BLaER1 (cell line): Measurements from ENCODE around the gene TBC1D5.

Source experiments
- H3K27ac ChIP-seq: shearing (Covaris generic); formaldehyde crosslinking; 2 replicates; pipeline ENCODE4 v1.8.1; 2022
- H3K27me3 ChIP-seq: shearing (Covaris generic); formaldehyde crosslinking; 2 replicates; pipeline ENCODE4 v1.8.1; 2022
- H3K36me3 ChIP-seq: shearing (Covaris generic); formaldehyde crosslinking; 2 replicates; pipeline ENCODE4 v1.8.1; 2022
- H3K4me1 ChIP-seq: shearing (Covaris generic); formaldehyde crosslinking; 2 replicates; pipeline ENCODE4 v1.8.1; 2022
- H3K4me2 ChIP-seq: shearing (Covaris generic); formaldehyde crosslinking; 2 replicates; pipeline ENCODE4 v1.8.1; 2022
- H3K4me3 ChIP-seq: shearing (Covaris generic); formaldehyde crosslinking; 2 replicates; pipeline ENCODE4 v1.8.1; 2022
- H3K9ac ChIP-seq: shearing (Covaris generic); formaldehyde crosslinking; 2 replicates; pipeline ENCODE4 v1.8.1; 2022
- H3K9me3 ChIP-seq: shearing (Covaris generic); formaldehyde crosslinking; 2 replicates; pipeline ENCODE4 v1.8.1; 2022
- H4K20me1 ChIP-seq: shearing (Covaris generic); formaldehyde crosslinking; 2 replicates; pipeline ENCODE4 v1.8.1; 2022
- Cebpa-rat ChIP-seq: shearing (Covaris generic); IDR thresholded peaks from 2 replicates; pipeline ENCODE4 v1.8.1; 2022

TBC1D5 gene

GRCh38 chr3:17141699-17142098 is 600.7 kb downstream of the TBC1D5 start:
- Histone ChIP-seq H3K27ac (no peak overlapping the region), H3K4me3 (no peak overlapping the region), H3K27me3 (no peaks in the 10 kb centered on the region), H3K9ac (no peak overlapping the region), H3K4me2 (no peak overlapping the region), H4K20me1 (no peaks in the 10 kb centered on the region), H3K4me1 (peaks cover 6% of the 10 kb centered on the region; the same call in 1 of the 2 replicates), H3K36me3 (no peaks in the 10 kb centered on the region), H3K9me3 (no peaks in the 10 kb centered on the region)
- no peak for TF ChIP-seq Cebpa-rat

- Histone ChIP-seq H3K36me3 (no peaks in the 10 kb centered on the region), H3K9me3 (no peaks in the 10 kb centered on the region), H4K20me1 (no peaks in the 10 kb centered on the region), H3K4me1 (peaks cover 6% of the 10 kb centered on the region; the same call in 1 of the 2 replicates), H3K27me3 (no peaks in the 10 kb centered on the region), H3K9ac (no peak overlapping the region), H3K4me3 (no peak overlapping the region), H3K27ac (no peak overlapping the region), H3K4me2 (no peak overlapping the region)
- TF ChIP-seq Cebpa-rat, result no peak
Observed at GRCh38 chr3:17140670-17141505, 601.5 kb downstream of the TBC1D5 start.

- no peak overlapping the region for H3K4me3 ChIP-seq
- no peaks in the 10 kb centered on the region for H3K27me3 ChIP-seq
- peaks cover 6% of the 10 kb centered on the region; the same call in 1 of the 2 replicates for H3K4me1 ChIP-seq
- H3K9me3 ChIP-seq, result no peaks in the 10 kb centered on the region
- TF ChIP-seq Cebpa-rat, result no peak
- H3K9ac ChIP-seq, result no peak overlapping the region
- H3K27ac ChIP-seq, result no peak overlapping the region
- no peaks in the 10 kb centered on the region for H3K36me3 ChIP-seq
- H3K4me2 ChIP-seq, result no peak overlapping the region
- no peaks in the 10 kb centered on the region for H4K20me1 ChIP-seq
Observed at GRCh38 chr3:17138246-17139039, 604.0 kb downstream of the TBC1D5 start.

GRCh38 chr3:17137321-17137826 is 605.1 kb downstream of the TBC1D5 start:
- no peak for TF ChIP-seq Cebpa-rat
- Histone ChIP-seq H4K20me1 (no peaks in the 10 kb centered on the region), H3K27me3 (no peaks in the 10 kb centered on the region), H3K4me1 (peaks cover 6% of the 10 kb centered on the region; the same call in 1 of the 2 replicates), H3K9me3 (no peaks in the 10 kb centered on the region), H3K9ac (no peak overlapping the region), H3K27ac (no peak overlapping the region), H3K36me3 (no peaks in the 10 kb centered on the region), H3K4me3 (no peak overlapping the region), H3K4me2 (no peak overlapping the region)

- no peaks in the 10 kb centered on the region for H3K27me3 ChIP-seq
- H3K4me3 ChIP-seq, result no peak overlapping the region
- H3K4me1 ChIP-seq, result peaks cover 6% of the 10 kb centered on the region; the same call in 1 of the 2 replicates
- TF ChIP-seq Cebpa-rat, result no peak
- H3K27ac ChIP-seq, result no peak overlapping the region
- no peak overlapping the region for H3K4me2 ChIP-seq
- H3K9ac ChIP-seq, result no peak overlapping the region
- no peaks in the 10 kb centered on the region for H3K9me3 ChIP-seq
- no peaks in the 10 kb centered on the region for H3K36me3 ChIP-seq
- H4K20me1 ChIP-seq, result no peaks in the 10 kb centered on the region
Observed at GRCh38 chr3:17136136-17136721, 606.2 kb downstream of the TBC1D5 start.

- no peak overlapping the region for H3K9ac ChIP-seq
- no peaks in the 10 kb centered on the region for H3K27me3 ChIP-seq
- no peaks in the 10 kb centered on the region for H4K20me1 ChIP-seq
- H3K9me3 ChIP-seq, result no peaks in the 10 kb centered on the region
- TF ChIP-seq Cebpa-rat, result no peak
- no peaks in the 10 kb centered on the region for H3K36me3 ChIP-seq
- H3K4me1 ChIP-seq, result peaks cover 6% of the 10 kb centered on the region; the same call in 1 of the 2 replicates
- no peak overlapping the region for H3K4me3 ChIP-seq
- H3K4me2 ChIP-seq, result no peak overlapping the region
- H3K27ac ChIP-seq, result no peak overlapping the region
Observed at GRCh38 chr3:17135696-17136095, 606.7 kb downstream of the TBC1D5 start.

GRCh38 chr3:17133632-17134545 is 608.5 kb downstream of the TBC1D5 start:
- Histone ChIP-seq H3K27me3 (no peaks in the 10 kb centered on the region), H3K27ac (no peak overlapping the region), H3K9me3 (peaks cover 6% of the 10 kb centered on the region), H3K4me3 (no peak overlapping the region), H4K20me1 (no peaks in the 10 kb centered on the region), H3K4me2 (no peak overlapping the region), H3K4me1 (no peaks in the 10 kb centered on the region), H3K36me3 (no peaks in the 10 kb centered on the region), H3K9ac (no peak overlapping the region)
- no peak for TF ChIP-seq Cebpa-rat

GRCh38 chr3:17132286-17133115 is 609.9 kb downstream of the TBC1D5 start:
- H3K9ac ChIP-seq, result no peak overlapping the region
- H3K36me3 ChIP-seq, result no peaks in the 10 kb centered on the region
- no peak overlapping the region for H3K4me2 ChIP-seq
- H3K27ac ChIP-seq, result no peak overlapping the region
- no peaks in the 10 kb centered on the region for H3K4me1 ChIP-seq
- H3K9me3 ChIP-seq, result peaks cover 20% of the 10 kb centered on the region
- no peaks in the 10 kb centered on the region for H4K20me1 ChIP-seq
- no peak for TF ChIP-seq Cebpa-rat
- no peak overlapping the region for H3K4me3 ChIP-seq
- H3K27me3 ChIP-seq, result no peaks in the 10 kb centered on the region
